Thyroid gland (tissue), 4 donors: Measurements from ENCODE around the gene ADGRB3.

Source experiments
- POLR2A ChIP-seq, 2 donors: fragments of 450-650 bp; IDR thresholded peaks; one replicate each; pipeline ENCODE4 v1.6.1; 2017; ENCODE audit warnings: antibody characterized with exemption in 2 of 2, mild to moderate bottlenecking in 2 of 2, moderate library complexity in 1 of 2
- TF ChIP-seq, protein P1 (sequence below), 6 experiments: fragments of 200-600 bp in 3 of 6; fragments of 450-650 bp in 3 of 6; sonication (generic) in 3 of 6; IDR thresholded peaks; one replicate each; pipeline ENCODE4 v1.5.1; 2016 to 2019; ENCODE audit warnings: antibody characterized with exemption in 6 of 6, mild to moderate bottlenecking in 2 of 6, inconsistent platforms in 1 of 6, moderate library complexity in 1 of 6

DNA sequence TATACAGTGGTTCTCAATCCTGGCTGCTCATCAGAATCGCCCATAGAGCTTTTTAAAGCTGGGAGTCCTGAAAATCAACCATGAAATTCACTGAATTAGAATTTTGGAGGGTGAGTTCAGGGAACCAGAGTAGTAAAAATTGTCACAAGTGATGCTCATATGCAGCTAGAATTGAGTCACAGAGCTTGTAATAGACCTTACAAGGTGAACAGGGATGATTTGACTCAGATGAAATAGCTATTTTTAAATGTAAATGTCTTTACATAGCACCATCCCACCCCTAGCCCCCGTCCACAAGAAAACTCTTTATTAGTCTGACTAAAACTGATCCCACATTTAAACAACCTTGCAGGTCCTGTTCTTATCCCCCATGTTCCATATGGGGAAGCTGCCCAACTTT, 630.0 kb downstream of the ADGRB3 start:
- TF ChIP-seq POLR2A (IDR thresholded peaks at IDR 0.05): no peak
- TF ChIP-seq, protein P1, sequence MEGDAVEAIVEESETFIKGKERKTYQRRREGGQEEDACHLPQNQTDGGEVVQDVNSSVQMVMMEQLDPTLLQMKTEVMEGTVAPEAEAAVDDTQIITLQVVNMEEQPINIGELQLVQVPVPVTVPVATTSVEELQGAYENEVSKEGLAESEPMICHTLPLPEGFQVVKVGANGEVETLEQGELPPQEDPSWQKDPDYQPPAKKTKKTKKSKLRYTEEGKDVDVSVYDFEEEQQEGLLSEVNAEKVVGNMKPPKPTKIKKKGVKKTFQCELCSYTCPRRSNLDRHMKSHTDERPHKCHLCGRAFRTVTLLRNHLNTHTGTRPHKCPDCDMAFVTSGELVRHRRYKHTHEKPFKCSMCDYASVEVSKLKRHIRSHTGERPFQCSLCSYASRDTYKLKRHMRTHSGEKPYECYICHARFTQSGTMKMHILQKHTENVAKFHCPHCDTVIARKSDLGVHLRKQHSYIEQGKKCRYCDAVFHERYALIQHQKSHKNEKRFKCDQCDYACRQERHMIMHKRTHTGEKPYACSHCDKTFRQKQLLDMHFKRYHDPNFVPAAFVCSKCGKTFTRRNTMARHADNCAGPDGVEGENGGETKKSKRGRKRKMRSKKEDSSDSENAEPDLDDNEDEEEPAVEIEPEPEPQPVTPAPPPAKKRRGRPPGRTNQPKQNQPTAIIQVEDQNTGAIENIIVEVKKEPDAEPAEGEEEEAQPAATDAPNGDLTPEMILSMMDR (IDR thresholded peaks at IDR 0.05): no peak
